ENCODE data around the gene ZFX.

GRCh38 chrX:24156177-24156576 lies 6.6 kb downstream of the ZFX start:
- TF ChIP-seq, protein P1, sequence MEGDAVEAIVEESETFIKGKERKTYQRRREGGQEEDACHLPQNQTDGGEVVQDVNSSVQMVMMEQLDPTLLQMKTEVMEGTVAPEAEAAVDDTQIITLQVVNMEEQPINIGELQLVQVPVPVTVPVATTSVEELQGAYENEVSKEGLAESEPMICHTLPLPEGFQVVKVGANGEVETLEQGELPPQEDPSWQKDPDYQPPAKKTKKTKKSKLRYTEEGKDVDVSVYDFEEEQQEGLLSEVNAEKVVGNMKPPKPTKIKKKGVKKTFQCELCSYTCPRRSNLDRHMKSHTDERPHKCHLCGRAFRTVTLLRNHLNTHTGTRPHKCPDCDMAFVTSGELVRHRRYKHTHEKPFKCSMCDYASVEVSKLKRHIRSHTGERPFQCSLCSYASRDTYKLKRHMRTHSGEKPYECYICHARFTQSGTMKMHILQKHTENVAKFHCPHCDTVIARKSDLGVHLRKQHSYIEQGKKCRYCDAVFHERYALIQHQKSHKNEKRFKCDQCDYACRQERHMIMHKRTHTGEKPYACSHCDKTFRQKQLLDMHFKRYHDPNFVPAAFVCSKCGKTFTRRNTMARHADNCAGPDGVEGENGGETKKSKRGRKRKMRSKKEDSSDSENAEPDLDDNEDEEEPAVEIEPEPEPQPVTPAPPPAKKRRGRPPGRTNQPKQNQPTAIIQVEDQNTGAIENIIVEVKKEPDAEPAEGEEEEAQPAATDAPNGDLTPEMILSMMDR (IDR thresholded peaks at IDR 0.05): no peak
- TF ChIP-seq POLR2A (IDR thresholded peaks at IDR 0.05): no peak

All from ovary (tissue), 3 donors.